GM23338 (cell line): ENCODE measurements around the gene FAM13C. TPM values are rescaled to one million over a fixed set of nuclear protein-coding genes. Genes with fewer than 3 reads are reported as not detected.

Source experiments
- ATAC-seq: fragments of 200-7000 bp; cut with Tn5 transposase; 3 replicates; pipeline ENCODE4 v1.9.1; 2020
- DNase-seq: peaks from one replicate; pipeline ENCODE4 v3.0.0-alpha.2; 2015; ENCODE audit warnings: low spot score
- H2AFZ ChIP-seq: fragments of 200-600 bp; sonication (generic); 2 replicates; pipeline ENCODE4 v1.8.0; 2016; ENCODE audit warnings: antibody characterized with exemption, mild to moderate bottlenecking, moderate library complexity
- H3F3A ChIP-seq: fragments of 200-600 bp; sonication (generic); replicated peaks from 2 replicates; pipeline ENCODE4 v1.8.0; 2017; ENCODE audit warnings: antibody characterized with exemption, mixed run types, low read depth
- H3K27ac ChIP-seq: fragments of 200-600 bp; sonication (generic); 2 replicates; pipeline ENCODE4 v1.6.1; 2016; ENCODE audit warnings: low read depth
- H3K27me3 ChIP-seq: fragments of 200-600 bp; sonication (generic); 2 replicates; pipeline ENCODE4 v1.8.0; 2016; ENCODE audit warnings: mild to moderate bottlenecking, mixed run types, moderate library complexity; ENCODE audit not compliant: insufficient read depth
- H3K36me3 ChIP-seq: fragments of 200-600 bp; sonication (generic); 2 replicates; pipeline ENCODE4 v1.8.0; 2016; ENCODE audit warnings: mild to moderate bottlenecking; ENCODE audit not compliant: insufficient read depth
- H3K4me1 ChIP-seq: fragments of 200-600 bp; sonication (generic); 2 replicates; pipeline ENCODE4 v1.8.0; 2016; ENCODE audit warnings: mild to moderate bottlenecking, moderate library complexity; ENCODE audit not compliant: insufficient read depth
- H3K4me2 ChIP-seq: fragments of 200-600 bp; sonication (generic); 2 replicates; pipeline ENCODE4 v1.7.1; 2017; ENCODE audit warnings: mixed run types
- H3K4me3 ChIP-seq: fragments of 200-600 bp; sonication (generic); 2 replicates; pipeline ENCODE4 v1.6.1; 2016; ENCODE audit warnings: mixed run types
- H3K79me2 ChIP-seq: fragments of 200-600 bp; sonication (generic); replicated peaks from 2 replicates; pipeline ENCODE4 v1.8.0; 2017; ENCODE audit warnings: mild to moderate bottlenecking; ENCODE audit not compliant: insufficient read depth
- H3K9me2 ChIP-seq: fragments of 200-600 bp; sonication (generic); 2 replicates; pipeline ENCODE4 v1.8.0; 2017; ENCODE audit not compliant: insufficient read depth
- H4K20me1 ChIP-seq: fragments of 200-600 bp; sonication (generic); replicated peaks from 2 replicates; pipeline ENCODE4 v1.8.0; 2017; ENCODE audit warnings: mild to moderate bottlenecking; ENCODE audit not compliant: insufficient read depth
- H3K27ac Mint-ChIP-seq: 2 replicates; pipeline ENCODE4 v1.8.0; 2020; ENCODE audit warnings: inconsistent platforms, mild to moderate bottlenecking, moderate library complexity, mixed read lengths
- H3K27me3 Mint-ChIP-seq: 3 replicates; pipeline ENCODE4 v1.8.0; 2022; ENCODE audit warnings: low read depth, mild to moderate bottlenecking, moderate library complexity, mixed read lengths, inconsistent platforms; ENCODE audit not compliant: insufficient read depth, poor library complexity
- H3K36me3 Mint-ChIP-seq: 3 replicates; pipeline ENCODE4 v1.8.0; 2021; ENCODE audit warnings: low read depth, mild to moderate bottlenecking, inconsistent platforms, moderate library complexity, mixed read lengths
- H3K4me1 Mint-ChIP-seq: 3 replicates; pipeline ENCODE4 v1.8.0; 2020; ENCODE audit warnings: mild to moderate bottlenecking, inconsistent platforms, mixed read lengths
- H3K4me3 Mint-ChIP-seq: 3 replicates; pipeline ENCODE4 v1.8.0; 2021; ENCODE audit warnings: moderate library complexity, mild to moderate bottlenecking, inconsistent platforms, mixed read lengths
- H3K9me3 Mint-ChIP-seq: 3 replicates; pipeline ENCODE4 v1.8.0; 2020; ENCODE audit warnings: moderate library complexity, mild to moderate bottlenecking, inconsistent platforms, mixed read lengths
- CREB1 ChIP-seq: fragments of 250-450 bp; sonication (Bioruptor Pico); IDR thresholded peaks from 2 replicates; pipeline ENCODE4 v1.5.0; 2020; ENCODE audit warnings: low read depth, mild to moderate bottlenecking, moderate library complexity
- CTCF ChIP-seq, 2 experiments: fragments of 200-600 bp in 1 of 2; sonication (generic) in 1 of 2; conservative IDR thresholded peaks; 2 replicates each; pipeline versions ENCODE4 v1.5.1 to v1.6.1; 2016 to 2017; ENCODE audit warnings: antibody characterized with exemption in 2 of 2, low read depth in 2 of 2, mild to moderate bottlenecking in 2 of 2, moderate library complexity in 1 of 2
- ETS1 ChIP-seq: IDR thresholded peaks from 2 replicates; pipeline ENCODE4 v1.6.1; 2016; ENCODE audit warnings: antibody characterized with exemption
- EZH2 ChIP-seq: fragments of 200-600 bp; sonication (generic); IDR thresholded peaks from one replicate; pipeline ENCODE4 v1.8.0; 2017; ENCODE audit warnings: antibody characterized with exemption, mild to moderate bottlenecking, low read depth; ENCODE audit not compliant: unreplicated experiment
- JUNB ChIP-seq: IDR thresholded peaks from one replicate; pipeline ENCODE4 v1.6.1; 2016; ENCODE audit warnings: antibody characterized with exemption; ENCODE audit not compliant: unreplicated experiment
- NANOG ChIP-seq: IDR thresholded peaks from 2 replicates; pipeline ENCODE4 v1.6.1; 2016; ENCODE audit warnings: antibody characterized with exemption, borderline replicate concordance
- POLR2AphosphoS5 ChIP-seq: IDR thresholded peaks from 2 replicates; pipeline ENCODE4 v1.6.1; 2016; ENCODE audit warnings: antibody characterized with exemption, low read depth
- ZNF114 ChIP-seq: fragments of 250-450 bp; sonication (Bioruptor Pico); IDR thresholded peaks from 2 replicates; pipeline ENCODE4 v1.5.0; 2020; ENCODE audit warnings: mild to moderate bottlenecking, moderate library complexity
- polyA plus RNA-seq: library from polyadenylated mRNA; unstranded; fragments of >200 nt; fragmentation: Nextera tagmentation; extraction: Ambion mirVana; gene quantifications from 2 replicates; pipeline ENCODE4 v1.2.1, GENCODE V29; 2016
- total RNA-seq: library from RNA; depleted of rRNA; stranded (reverse); fragments of >200 nt; shearing (Covaris generic); gene quantifications from 2 replicates; pipeline ENCODE4 v1.2.3, GENCODE V29; 2014
- TF ChIP-seq, protein P1 (sequence below): fragments of 250-450 bp; sonication (Bioruptor Pico); IDR thresholded peaks from 2 replicates; pipeline ENCODE4 v1.5.0; 2020; ENCODE audit warnings: mild to moderate bottlenecking, moderate library complexity

Gene FAM13C
- total and polyA plus RNA-seq, 2 experiments from 2014 or later, result 0.94 to 2.1 TPM

GRCh38 chr10:59212301-59212798 is 150.0 kb downstream of the FAM13C start (continued):
- TF ChIP-seq, protein P1, sequence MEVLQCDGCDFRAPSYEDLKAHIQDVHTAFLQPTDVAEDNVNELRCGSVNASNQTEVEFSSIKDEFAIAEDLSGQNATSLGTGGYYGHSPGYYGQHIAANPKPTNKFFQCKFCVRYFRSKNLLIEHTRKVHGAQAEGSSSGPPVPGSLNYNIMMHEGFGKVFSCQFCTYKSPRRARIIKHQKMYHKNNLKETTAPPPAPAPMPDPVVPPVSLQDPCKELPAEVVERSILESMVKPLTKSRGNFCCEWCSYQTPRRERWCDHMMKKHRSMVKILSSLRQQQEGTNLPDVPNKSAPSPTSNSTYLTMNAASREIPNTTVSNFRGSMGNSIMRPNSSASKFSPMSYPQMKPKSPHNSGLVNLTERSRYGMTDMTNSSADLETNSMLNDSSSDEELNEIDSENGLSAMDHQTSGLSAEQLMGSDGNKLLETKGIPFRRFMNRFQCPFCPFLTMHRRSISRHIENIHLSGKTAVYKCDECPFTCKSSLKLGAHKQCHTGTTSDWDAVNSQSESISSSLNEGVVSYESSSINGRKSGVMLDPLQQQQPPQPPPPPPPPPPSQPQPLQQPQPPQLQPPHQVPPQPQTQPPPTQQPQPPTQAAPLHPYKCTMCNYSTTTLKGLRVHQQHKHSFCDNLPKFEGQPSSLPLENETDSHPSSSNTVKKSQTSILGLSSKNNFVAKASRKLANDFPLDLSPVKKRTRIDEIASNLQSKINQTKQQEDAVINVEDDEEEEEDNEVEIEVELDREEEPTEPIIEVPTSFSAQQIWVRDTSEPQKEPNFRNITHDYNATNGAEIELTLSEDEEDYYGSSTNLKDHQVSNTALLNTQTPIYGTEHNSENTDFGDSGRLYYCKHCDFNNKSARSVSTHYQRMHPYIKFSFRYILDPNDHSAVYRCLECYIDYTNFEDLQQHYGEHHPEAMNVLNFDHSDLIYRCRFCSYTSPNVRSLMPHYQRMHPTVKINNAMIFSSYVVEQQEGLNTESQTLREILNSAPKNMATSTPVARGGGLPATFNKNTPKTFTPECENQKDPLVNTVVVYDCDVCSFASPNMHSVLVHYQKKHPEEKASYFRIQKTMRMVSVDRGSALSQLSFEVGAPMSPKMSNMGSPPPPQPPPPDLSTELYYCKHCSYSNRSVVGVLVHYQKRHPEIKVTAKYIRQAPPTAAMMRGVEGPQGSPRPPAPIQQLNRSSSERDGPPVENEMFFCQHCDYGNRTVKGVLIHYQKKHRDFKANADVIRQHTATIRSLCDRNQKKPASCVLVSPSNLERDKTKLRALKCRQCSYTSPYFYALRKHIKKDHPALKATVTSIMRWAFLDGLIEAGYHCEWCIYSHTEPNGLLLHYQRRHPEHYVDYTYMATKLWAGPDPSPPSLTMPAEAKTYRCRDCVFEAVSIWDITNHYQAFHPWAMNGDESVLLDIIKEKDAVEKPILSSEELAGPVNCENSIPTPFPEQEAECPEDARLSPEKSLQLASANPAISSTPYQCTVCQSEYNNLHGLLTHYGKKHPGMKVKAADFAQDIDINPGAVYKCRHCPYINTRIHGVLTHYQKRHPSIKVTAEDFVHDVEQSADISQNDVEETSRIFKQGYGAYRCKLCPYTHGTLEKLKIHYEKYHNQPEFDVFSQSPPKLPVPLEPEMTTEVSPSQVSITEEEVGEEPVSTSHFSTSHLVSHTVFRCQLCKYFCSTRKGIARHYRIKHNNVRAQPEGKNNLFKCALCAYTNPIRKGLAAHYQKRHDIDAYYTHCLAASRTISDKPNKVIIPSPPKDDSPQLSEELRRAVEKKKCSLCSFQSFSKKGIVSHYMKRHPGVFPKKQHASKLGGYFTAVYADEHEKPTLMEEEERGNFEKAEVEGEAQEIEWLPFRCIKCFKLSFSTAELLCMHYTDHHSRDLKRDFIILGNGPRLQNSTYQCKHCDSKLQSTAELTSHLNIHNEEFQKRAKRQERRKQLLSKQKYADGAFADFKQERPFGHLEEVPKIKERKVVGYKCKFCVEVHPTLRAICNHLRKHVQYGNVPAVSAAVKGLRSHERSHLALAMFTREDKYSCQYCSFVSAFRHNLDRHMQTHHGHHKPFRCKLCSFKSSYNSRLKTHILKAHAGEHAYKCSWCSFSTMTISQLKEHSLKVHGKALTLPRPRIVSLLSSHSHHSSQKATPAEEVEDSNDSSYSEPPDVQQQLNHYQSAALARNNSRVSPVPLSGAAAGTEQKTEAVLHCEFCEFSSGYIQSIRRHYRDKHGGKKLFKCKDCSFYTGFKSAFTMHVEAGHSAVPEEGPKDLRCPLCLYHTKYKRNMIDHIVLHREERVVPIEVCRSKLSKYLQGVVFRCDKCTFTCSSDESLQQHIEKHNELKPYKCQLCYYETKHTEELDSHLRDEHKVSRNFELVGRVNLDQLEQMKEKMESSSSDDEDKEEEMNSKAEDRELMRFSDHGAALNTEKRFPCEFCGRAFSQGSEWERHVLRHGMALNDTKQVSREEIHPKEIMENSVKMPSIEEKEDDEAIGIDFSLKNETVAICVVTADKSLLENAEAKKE (CRISPR knock-in tag), result no peak
- TF ChIP-seq JUNB (no peak), ZNF114 (CRISPR knock-in tag) (no peak), POLR2AphosphoS5 (no peak), CREB1 (CRISPR knock-in tag) (no peak), NANOG (no peak), EZH2 (no peak), ETS1 (no peak)

- DNase-seq (no peak), ATAC-seq (no peak)
- Histone ChIP-seq H3K27me3 (no peaks in the 10 kb centered on the region), H3K4me1 (peaks cover 4% of the 10 kb centered on the region; the same call in 1 of the 2 replicates), H3K36me3 (no peaks in the 10 kb centered on the region), H3K4me3 (no peak overlapping the region), H3K4me2 (peak overlapping the region; percentile 15; the same call in 1 of the 2 replicates), H3F3A (no peaks in the 10 kb centered on the region), H3K9me2 (no peaks in the 10 kb centered on the region), H4K20me1 (no peaks in the 10 kb centered on the region), H3K27ac (no peak overlapping the region), H2AFZ (no peak overlapping the region), H3K79me2 (no peaks in the 10 kb centered on the region)
- TF ChIP-seq POLR2AphosphoS5, result no peak
- TF ChIP-seq ZNF114 (CRISPR knock-in tag), result no peak
- TF ChIP-seq CREB1 (CRISPR knock-in tag), result no peak
- TF ChIP-seq CTCF (conservative IDR thresholded peaks at IDR 0.05; ENCODE audit: low read depth in 2 of 2), result no peak
- no peak overlapping the region for H3K4me3 Mint-ChIP-seq
- H3K4me1 Mint-ChIP-seq, result peaks cover 15% of the 10 kb centered on the region
- H3K27me3 Mint-ChIP-seq, result no peaks in the 10 kb centered on the region
- H3K36me3 Mint-ChIP-seq, result peaks cover 18% of the 10 kb centered on the region
- H3K9me3 Mint-ChIP-seq, result peaks cover 23% of the 10 kb centered on the region
- no peak overlapping the region for H3K27ac Mint-ChIP-seq
These were observed 156.1 kb downstream of the FAM13C start for GRCh38 chr10:59206204-59206720.
